IPS-18c (cell line): Measurements from ENCODE around the gene ETV3.

Experiments used
- H3K4me3 ChIP-seq: 2 replicates; pipeline ENCODE4 v1.7.0; 2013; ENCODE audit warnings: low read depth, mild to moderate bottlenecking, low read length, moderate library complexity; ENCODE audit not compliant: insufficient read depth
- H3K9me3 ChIP-seq: one replicate; pipeline ENCODE4 v1.6.1; 2013; ENCODE audit warnings: mild to moderate bottlenecking, low read length, moderate library complexity; ENCODE audit not compliant: control insufficient read depth, insufficient read depth

Gene ETV3

GRCh38 chr1:157167437-157167836 is 29.2 kb upstream of the ETV3 start:
- H3K4me3 ChIP-seq: no peak overlapping the region
- H3K9me3 ChIP-seq: peaks cover 2% of the 10 kb centered on the region

GRCh38 chr1:157166590-157166989 is 28.4 kb upstream of the ETV3 start:
- H3K9me3 ChIP-seq: peaks cover 2% of the 10 kb centered on the region
- H3K4me3 ChIP-seq: no peak overlapping the region

GRCh38 chr1:157163273-157164127 is 25.3 kb upstream of the ETV3 start:
- Histone ChIP-seq H3K4me3 (no peak overlapping the region), H3K9me3 (peaks cover 2% of the 10 kb centered on the region)

- no peaks in the 10 kb centered on the region for H3K9me3 ChIP-seq
- H3K4me3 ChIP-seq: peak overlapping the region; percentile 17; the same call in 1 of the 2 replicates
Measured at GRCh38 chr1:157162345-157162744, 24.1 kb upstream of the ETV3 start.

- H3K4me3 ChIP-seq: no peak overlapping the region
- no peaks in the 10 kb centered on the region for H3K9me3 ChIP-seq
Measured at GRCh38 chr1:157161901-157162300, 23.7 kb upstream of the ETV3 start.

- Histone ChIP-seq H3K9me3 (no peaks in the 10 kb centered on the region), H3K4me3 (no peak overlapping the region)
Measured at GRCh38 chr1:157158967-157159366, 20.8 kb upstream of the ETV3 start.

- H3K9me3 ChIP-seq: no peaks in the 10 kb centered on the region
- H3K4me3 ChIP-seq: no peak overlapping the region
Measured at GRCh38 chr1:157157501-157158190, 19.5 kb upstream of the ETV3 start.

GRCh38 chr1:157156058-157156541 is 17.9 kb upstream of the ETV3 start:
- H3K4me3 ChIP-seq: no peak overlapping the region
- no peaks in the 10 kb centered on the region for H3K9me3 ChIP-seq

GRCh38 chr1:157155658-157156057 is 17.5 kb upstream of the ETV3 start:
- no peak overlapping the region for H3K4me3 ChIP-seq
- H3K9me3 ChIP-seq: no peaks in the 10 kb centered on the region

- Histone ChIP-seq H3K9me3 (no peaks in the 10 kb centered on the region), H3K4me3 (no peak overlapping the region; the same call in 1 of the 2 replicates)
Measured at GRCh38 chr1:157154940-157155514, 16.8 kb upstream of the ETV3 start.

GRCh38 chr1:157154291-157154690 is 16.1 kb upstream of the ETV3 start:
- H3K4me3 ChIP-seq: no peak overlapping the region
- no peaks in the 10 kb centered on the region for H3K9me3 ChIP-seq

- H3K4me3 ChIP-seq: no peak overlapping the region
Measured at GRCh38 chr1:157153746-157154145, 15.6 kb upstream of the ETV3 start.

GRCh38 chr1:157152510-157152909 is 14.3 kb upstream of the ETV3 start:
- H3K9me3 ChIP-seq: no peaks in the 10 kb centered on the region
- no peak overlapping the region for H3K4me3 ChIP-seq

More at GRCh38 chr1:157153746-157154145, 15.6 kb upstream of the ETV3 start:
- no peaks in the 10 kb centered on the region for H3K9me3 ChIP-seq

GRCh38 chr1:157151506-157151905 is 13.3 kb upstream of the ETV3 start:
- Histone ChIP-seq H3K4me3 (no peak overlapping the region), H3K9me3 (no peaks in the 10 kb centered on the region)

- no peak overlapping the region for H3K4me3 ChIP-seq
- H3K9me3 ChIP-seq: no peaks in the 10 kb centered on the region
Measured at GRCh38 chr1:157151073-157151472, 12.9 kb upstream of the ETV3 start.

- Histone ChIP-seq H3K9me3 (no peaks in the 10 kb centered on the region), H3K4me3 (no peak overlapping the region)
Measured at GRCh38 chr1:157150631-157151030, 12.4 kb upstream of the ETV3 start.

GRCh38 chr1:157147906-157148700 is 9.9 kb upstream of the ETV3 start:
- H3K9me3 ChIP-seq: no peaks in the 10 kb centered on the region
- no peak overlapping the region for H3K4me3 ChIP-seq
